Thyroid gland (tissue), 4 donors: ENCODE measurements around the gene MAPK6. TPM values are rescaled to one million over a fixed set of nuclear protein-coding genes. Genes with fewer than 3 reads are reported as not detected.
"Not testable (repeated sequence)": the region's sequence is repeated elsewhere in the genome, so short reads cannot be mapped to it uniquely, and the experiment has no call there.

ENCODE experiments used
- DNase-seq, 2 donors: peaks; one replicate each; pipeline ENCODE4 v3.0.0-alpha.2; 2019
- H3K27ac ChIP-seq, 3 donors: fragments of 200-600 bp; sonication (generic); 1 replicate in 2 of 3; 2 replicates in 1 of 3; pipeline ENCODE4 v1.5.1; 2016 to 2019; ENCODE audit warnings: mild to moderate bottlenecking in 1 of 3, moderate library complexity in 1 of 3
- H3K27me3 ChIP-seq: fragments of 200-600 bp; sonication (generic); one replicate; pipeline ENCODE4 v1.5.1; 2019
- H3K36me3 ChIP-seq, 2 donors: fragments of 200-600 bp; sonication (generic); one replicate each; pipeline ENCODE4 v1.5.1; 2016 to 2019
- H3K4me1 ChIP-seq, 2 donors: fragments of 200-600 bp; sonication (generic); one replicate each; pipeline ENCODE4 v1.5.1; 2017 to 2019
- H3K4me3 ChIP-seq, 3 donors: fragments of 200-600 bp; sonication (generic); replicated peaks in 1 of 3; 1 replicate in 2 of 3; 2 replicates in 1 of 3; pipeline ENCODE4 v1.5.1; 2016; ENCODE audit warnings: mild to moderate bottlenecking in 1 of 3
- H3K9me3 ChIP-seq: fragments of 200-600 bp; sonication (generic); one replicate; pipeline ENCODE4 v1.5.1; 2017
- POLR2A ChIP-seq, 2 donors: fragments of 450-650 bp; IDR thresholded peaks; one replicate each; pipeline ENCODE4 v1.6.1; 2017; ENCODE audit warnings: antibody characterized with exemption in 2 of 2, mild to moderate bottlenecking in 2 of 2, moderate library complexity in 1 of 2
- WGBS, 2 donors: methylation state at CpG; one replicate each; pipeline ENCODE4 v1.1.5; 2017; 5-methylcytosine and 5-hydroxymethylcytosine counted together
- intact Hi-C: fragments of 100-400 bp; cut with DNase I; formaldehyde crosslinking; loops from one replicate; pipeline ENCODE4 v1.15.1; 2023
- total RNA-seq, 4 donors: library from RNA; depleted of rRNA; stranded (reverse); fragments of >200 nt; gene quantifications; one replicate each; pipeline ENCODE4 v1.2.3, GENCODE V29; 2016
- TF ChIP-seq, protein P1 (sequence below), 6 experiments: fragments of 200-600 bp in 3 of 6; fragments of 450-650 bp in 3 of 6; sonication (generic) in 3 of 6; IDR thresholded peaks; one replicate each; pipeline ENCODE4 v1.5.1; 2016 to 2019; ENCODE audit warnings: antibody characterized with exemption in 6 of 6, mild to moderate bottlenecking in 2 of 6, inconsistent platforms in 1 of 6, moderate library complexity in 1 of 6

The MAPK6 gene
- total RNA-seq, 4 donors from 2014 or later: 27.3 to 61.3 (median 30.9) TPM

DNA sequence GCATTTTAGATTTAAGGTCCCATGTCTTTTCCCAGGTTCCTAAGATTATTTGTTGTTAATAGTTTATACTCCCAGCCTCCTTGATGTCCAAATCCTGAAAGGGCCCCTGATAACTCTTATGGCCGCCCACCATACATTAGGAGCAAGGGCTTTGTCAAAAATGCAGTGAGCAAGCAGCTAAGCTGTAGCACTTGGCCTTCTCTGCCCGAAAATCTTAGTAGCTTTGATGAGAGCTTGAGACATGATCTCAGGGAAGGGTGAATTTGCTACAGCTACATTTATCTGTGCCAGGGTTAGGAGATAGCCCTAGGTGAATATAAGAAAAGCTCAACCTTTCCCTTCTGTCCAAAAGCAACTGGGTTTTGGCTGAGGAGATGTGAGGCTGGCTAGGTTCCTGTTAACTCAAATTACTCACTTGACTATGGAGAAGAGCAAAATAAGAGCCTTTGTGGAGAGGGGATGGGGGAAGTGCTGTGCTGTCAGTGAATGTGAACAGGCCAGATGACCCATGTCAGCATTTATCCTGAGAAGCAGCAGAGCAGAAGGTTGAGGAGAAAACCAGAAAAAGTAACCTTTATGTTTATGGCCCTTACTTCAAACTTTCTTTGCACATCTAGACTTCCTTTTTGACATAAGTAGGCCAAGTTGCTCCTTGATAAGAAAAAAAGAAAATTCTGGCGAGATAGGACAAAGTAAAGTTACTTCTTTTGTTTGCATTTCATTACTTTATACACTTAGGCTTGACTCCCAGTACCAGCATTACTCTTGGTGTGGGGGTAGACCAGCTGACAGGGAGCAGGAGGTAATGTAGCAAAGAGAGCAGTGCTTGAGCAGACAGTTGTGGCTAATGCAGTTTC is 21.1 kb downstream of the MAPK6 start:
- intact Hi-C loops: loop anchor here (10.0 kb wide), 1 partner anchor 65 kb away; the partner anchor contains the start of gene LEO1
- peak overlapping the region; percentile 39 to 71 (median 42) for H3K27ac ChIP-seq
- 47 to 56% methylated on average over 3 of the region's 3 CpGs for WGBS, 2 donors
- H3K4me1 ChIP-seq: peaks cover 50 to 73% of the 10 kb centered on the region in 2 donors
- no peak overlapping the region for H3K4me3 ChIP-seq
- TF ChIP-seq POLR2A (IDR thresholded peaks at IDR 0.05): no peak
- TF ChIP-seq, protein P1, sequence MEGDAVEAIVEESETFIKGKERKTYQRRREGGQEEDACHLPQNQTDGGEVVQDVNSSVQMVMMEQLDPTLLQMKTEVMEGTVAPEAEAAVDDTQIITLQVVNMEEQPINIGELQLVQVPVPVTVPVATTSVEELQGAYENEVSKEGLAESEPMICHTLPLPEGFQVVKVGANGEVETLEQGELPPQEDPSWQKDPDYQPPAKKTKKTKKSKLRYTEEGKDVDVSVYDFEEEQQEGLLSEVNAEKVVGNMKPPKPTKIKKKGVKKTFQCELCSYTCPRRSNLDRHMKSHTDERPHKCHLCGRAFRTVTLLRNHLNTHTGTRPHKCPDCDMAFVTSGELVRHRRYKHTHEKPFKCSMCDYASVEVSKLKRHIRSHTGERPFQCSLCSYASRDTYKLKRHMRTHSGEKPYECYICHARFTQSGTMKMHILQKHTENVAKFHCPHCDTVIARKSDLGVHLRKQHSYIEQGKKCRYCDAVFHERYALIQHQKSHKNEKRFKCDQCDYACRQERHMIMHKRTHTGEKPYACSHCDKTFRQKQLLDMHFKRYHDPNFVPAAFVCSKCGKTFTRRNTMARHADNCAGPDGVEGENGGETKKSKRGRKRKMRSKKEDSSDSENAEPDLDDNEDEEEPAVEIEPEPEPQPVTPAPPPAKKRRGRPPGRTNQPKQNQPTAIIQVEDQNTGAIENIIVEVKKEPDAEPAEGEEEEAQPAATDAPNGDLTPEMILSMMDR (IDR thresholded peaks at IDR 0.05): no peak
- no peaks in the 10 kb centered on the region for H3K27me3 ChIP-seq
- no peaks in the 10 kb centered on the region for H3K9me3 ChIP-seq
- H3K36me3 ChIP-seq: no peaks in the 10 kb centered on the region
- DNase-seq: peak; percentile 70 to 71

DNA sequence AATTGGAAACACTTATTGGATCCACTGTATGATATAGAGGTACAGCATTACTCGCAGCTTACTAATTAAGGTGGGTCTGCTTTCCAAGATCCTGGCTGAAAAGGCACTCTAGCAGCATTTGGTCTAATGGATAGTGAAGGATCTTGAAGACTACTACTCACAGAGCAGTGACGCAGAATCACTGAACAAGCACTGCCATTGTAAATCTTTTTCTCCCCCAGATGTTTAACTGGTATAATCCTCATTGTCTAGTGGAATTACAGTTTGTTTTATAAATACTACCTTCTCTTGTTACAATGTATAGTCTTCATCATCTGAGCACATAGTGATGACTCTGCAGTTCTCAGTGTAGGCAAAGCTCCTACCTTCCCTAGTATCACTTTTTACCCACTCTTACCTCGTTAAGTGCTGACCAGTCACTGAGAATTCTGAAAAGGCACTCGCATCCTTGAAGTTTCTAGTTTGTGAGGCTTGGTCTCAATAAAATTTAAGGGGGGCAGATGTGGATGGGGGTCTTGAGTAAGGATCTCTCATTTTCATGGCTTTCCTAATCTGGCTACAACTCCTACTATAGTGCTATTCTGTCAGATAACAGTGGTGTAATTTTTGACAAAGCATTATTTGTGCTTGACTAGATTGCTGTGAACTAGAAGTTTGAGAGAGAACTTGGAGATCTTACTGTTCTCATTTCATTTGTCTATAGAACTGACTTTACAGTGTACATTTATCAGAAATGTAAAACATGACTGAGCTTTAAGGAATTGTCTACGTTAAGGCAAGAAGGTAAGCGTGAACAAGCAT is 23.2 kb downstream of the MAPK6 start:
- Histone ChIP-seq H3K4me3 (no peak overlapping the region), H3K9me3 (no peaks in the 10 kb centered on the region), H3K27me3 (no peaks in the 10 kb centered on the region), H3K27ac (peak overlapping the region; percentile 39 to 71 (median 62)), H3K36me3 (no peaks in the 10 kb centered on the region), H3K4me1 (peaks cover 43 to 60% of the 10 kb centered on the region in 2 donors)
- TF ChIP-seq, protein P1 (IDR thresholded peaks at IDR 0.05): no peak
- no peak for TF ChIP-seq POLR2A (IDR thresholded peaks at IDR 0.05)
- 45 to 55% methylated on average over 6 of the region's 6 CpGs for WGBS, 2 donors
- peak in 1 of 2 donors; percentile 20 for DNase-seq
- intact Hi-C loops: no loop called here

DNA sequence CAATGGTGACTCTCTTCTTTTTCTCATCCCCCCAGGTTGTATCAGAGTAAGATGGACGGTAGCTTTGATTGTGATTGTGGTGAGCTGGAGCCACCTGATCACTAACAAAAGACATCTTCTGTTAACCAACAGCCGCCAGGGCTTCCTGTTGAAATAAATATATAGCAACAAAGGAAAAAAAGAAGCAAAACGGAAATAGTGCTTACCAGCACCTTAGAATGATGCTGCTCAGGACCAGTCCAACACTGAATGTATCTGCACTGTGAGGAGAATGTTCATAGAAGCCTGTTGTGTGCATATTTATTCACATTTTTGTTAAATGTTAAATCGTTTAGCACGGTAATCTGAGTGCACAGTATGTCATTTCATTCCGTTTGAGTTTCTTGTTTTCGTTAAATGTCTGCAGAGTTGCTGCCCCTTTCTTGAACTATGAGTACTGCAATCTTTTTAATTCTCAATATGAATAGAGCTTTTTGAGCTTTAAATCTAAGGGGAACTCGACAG is 26.8 kb downstream of the MAPK6 start:
- H3K27ac ChIP-seq: peak overlapping the region in 1 of 3 donors; percentile 54
- WGBS, 2 donors: 78 to 81% methylated on average over 8 of the region's 8 CpGs
- H3K9me3 ChIP-seq, H3K4me3 ChIP-seq, intact Hi-C loops, H3K36me3 ChIP-seq, H3K27me3 ChIP-seq, DNase-seq: not testable (repeated sequence)
- H3K4me1 ChIP-seq: peaks cover 24 to 26% of the 10 kb centered on the region in 2 donors

DNA sequence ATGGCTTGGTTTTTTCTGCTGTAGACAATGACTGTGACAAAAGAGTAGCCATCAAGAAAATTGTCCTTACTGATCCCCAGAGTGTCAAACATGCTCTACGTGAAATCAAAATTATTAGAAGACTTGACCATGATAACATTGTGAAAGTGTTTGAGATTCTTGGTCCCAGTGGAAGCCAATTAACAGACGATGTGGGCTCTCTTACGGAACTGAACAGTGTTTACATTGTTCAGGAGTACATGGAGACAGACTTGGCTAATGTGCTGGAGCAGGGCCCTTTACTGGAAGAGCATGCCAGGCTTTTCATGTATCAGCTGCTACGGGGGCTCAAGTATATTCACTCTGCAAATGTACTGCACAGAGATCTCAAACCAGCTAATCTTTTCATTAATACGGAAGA is 27.5 kb downstream of the MAPK6 start:
- H3K4me3 ChIP-seq, H3K27me3 ChIP-seq, H3K36me3 ChIP-seq, H3K9me3 ChIP-seq, intact Hi-C loops: not testable (repeated sequence)
- peak; percentile 34 to 39 for DNase-seq
- 31 to 54% methylated on average over 5 of the region's 5 CpGs for WGBS, 2 donors
- Histone ChIP-seq H3K27ac (peak overlapping the region in 2 of 3 donors; percentile 20 to 54), H3K4me1 (peaks cover 17 to 19% of the 10 kb centered on the region in 2 donors)

DNA sequence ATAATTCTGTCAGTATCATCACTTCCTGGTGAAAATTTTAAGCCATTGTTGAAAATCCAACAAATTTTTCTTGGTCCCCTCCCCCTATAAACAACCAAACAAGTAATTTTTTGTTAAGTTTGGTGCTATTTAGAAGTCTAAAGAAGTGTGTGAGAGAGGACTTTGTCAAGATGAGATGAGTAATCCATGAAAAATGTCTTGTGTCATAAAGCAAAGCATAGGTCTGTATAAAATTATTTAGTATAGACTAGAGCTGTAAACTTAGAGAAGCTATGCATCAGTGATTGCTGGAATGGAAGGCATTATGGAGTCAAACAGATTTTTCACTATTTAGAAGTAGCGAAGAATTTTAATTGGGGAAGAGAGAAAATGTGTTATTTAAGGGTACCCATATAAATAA is 31.4 kb downstream of the MAPK6 start:
- intact Hi-C loops: no loop called here
- no peaks in the 10 kb centered on the region for H3K4me1 ChIP-seq
- WGBS, 2 donors: 98 to 99% methylated on average over 1 of the region's 1 CpG
- H3K4me3 ChIP-seq: no peak overlapping the region
- H3K36me3 ChIP-seq: peaks cover 5 to 7% of the 10 kb centered on the region in 2 donors
- no peak for DNase-seq
- TF ChIP-seq, protein P1 (IDR thresholded peaks at IDR 0.05): no peak
- no peak for TF ChIP-seq POLR2A (IDR thresholded peaks at IDR 0.05)
- H3K9me3 ChIP-seq: no peaks in the 10 kb centered on the region
- no peak overlapping the region for H3K27ac ChIP-seq
- no peaks in the 10 kb centered on the region for H3K27me3 ChIP-seq
